Esophagus muscularis mucosa (tissue), 4 donors: ENCODE measurements around the gene TRIM62. TPM values are rescaled to one million over a fixed set of nuclear protein-coding genes. Genes with fewer than 3 reads are reported as not detected.
A peak's percentile ranks its signal among the peaks of the same experiment; 100 is the strongest.

ENCODE experiments used
- DNase-seq: peaks from one replicate; pipeline ENCODE4 v3.0.0-alpha.2; 2017; ENCODE audit errors: extremely low spot score
- H3K27ac ChIP-seq, 4 donors: fragments of 200-600 bp; sonication (generic); replicated peaks in 1 of 4; 1 replicate in 3 of 4; 2 replicates in 1 of 4; pipeline ENCODE4 v1.5.1; 2016 to 2019; ENCODE audit warnings: mild to moderate bottlenecking in 1 of 4
- H3K27me3 ChIP-seq, 4 donors: fragments of 200-600 bp; sonication (generic); one replicate each; pipeline versions ENCODE4 v1.5.1 to v1.6.0; 2016 to 2019
- H3K36me3 ChIP-seq, 4 donors: fragments of 200-600 bp; sonication (generic); one replicate each; pipeline ENCODE4 v1.5.1; 2016 to 2019
- H3K4me1 ChIP-seq, 4 donors: fragments of 200-600 bp; sonication (generic); one replicate each; pipeline ENCODE4 v1.5.1; 2016 to 2019
- H3K4me3 ChIP-seq, 4 donors: fragments of 200-600 bp; sonication (generic); 1 replicate in 2 of 4; 2 replicates in 2 of 4; pipeline ENCODE4 v1.5.1; 2016 to 2019; ENCODE audit warnings: mild to moderate bottlenecking in 4 of 4, moderate library complexity in 1 of 4
- H3K9me3 ChIP-seq, 4 donors: fragments of 200-600 bp; sonication (generic); 1 replicate in 3 of 4; 2 replicates in 1 of 4; pipeline ENCODE4 v1.5.1; 2016 to 2019
- CTCF ChIP-seq, 3 experiments: fragments of 200-600 bp in 2 of 3; fragments of 450-650 bp in 1 of 3; sonication (generic) in 2 of 3; IDR thresholded peaks; one replicate each; pipeline ENCODE4 v1.5.1; 2017 to 2019; ENCODE audit warnings: antibody characterized with exemption in 3 of 3, mild to moderate bottlenecking in 2 of 3, moderate library complexity in 1 of 3
- EP300 ChIP-seq: sonication (generic); formaldehyde crosslinking; IDR thresholded peaks from one replicate; pipeline ENCODE4 v1.6.1; 2017; ENCODE audit warnings: antibody characterized with exemption
- POLR2A ChIP-seq: fragments of 450-650 bp; IDR thresholded peaks from one replicate; pipeline ENCODE4 v1.6.1; 2017; ENCODE audit warnings: antibody characterized with exemption, moderate library complexity, mild to moderate bottlenecking, low read depth
- POLR2AphosphoS5 ChIP-seq, 2 donors: sonication (generic); formaldehyde crosslinking; IDR thresholded peaks; one replicate each; pipeline ENCODE4 v1.6.1; 2017; ENCODE audit warnings: antibody characterized with exemption in 2 of 2
- WGBS: methylation state at CpG from one replicate; pipeline ENCODE4 v1.1.5; 2018; 5-methylcytosine and 5-hydroxymethylcytosine counted together
- intact Hi-C: fragments of 100-400 bp; cut with DNase I; formaldehyde crosslinking; loops from one replicate; pipeline ENCODE4 v1.15.1; 2023
- total RNA-seq, 4 donors: library from RNA; depleted of rRNA; stranded (reverse); fragments of >200 nt; gene quantifications; one replicate each; pipeline versions ENCODE4 v1.1.0 to v1.2.1, GENCODE V29; 2016

Gene TRIM62
- total RNA-seq, 4 donors from 2014 or later: 5.0 to 9.3 (median 7.8) TPM

DNA sequence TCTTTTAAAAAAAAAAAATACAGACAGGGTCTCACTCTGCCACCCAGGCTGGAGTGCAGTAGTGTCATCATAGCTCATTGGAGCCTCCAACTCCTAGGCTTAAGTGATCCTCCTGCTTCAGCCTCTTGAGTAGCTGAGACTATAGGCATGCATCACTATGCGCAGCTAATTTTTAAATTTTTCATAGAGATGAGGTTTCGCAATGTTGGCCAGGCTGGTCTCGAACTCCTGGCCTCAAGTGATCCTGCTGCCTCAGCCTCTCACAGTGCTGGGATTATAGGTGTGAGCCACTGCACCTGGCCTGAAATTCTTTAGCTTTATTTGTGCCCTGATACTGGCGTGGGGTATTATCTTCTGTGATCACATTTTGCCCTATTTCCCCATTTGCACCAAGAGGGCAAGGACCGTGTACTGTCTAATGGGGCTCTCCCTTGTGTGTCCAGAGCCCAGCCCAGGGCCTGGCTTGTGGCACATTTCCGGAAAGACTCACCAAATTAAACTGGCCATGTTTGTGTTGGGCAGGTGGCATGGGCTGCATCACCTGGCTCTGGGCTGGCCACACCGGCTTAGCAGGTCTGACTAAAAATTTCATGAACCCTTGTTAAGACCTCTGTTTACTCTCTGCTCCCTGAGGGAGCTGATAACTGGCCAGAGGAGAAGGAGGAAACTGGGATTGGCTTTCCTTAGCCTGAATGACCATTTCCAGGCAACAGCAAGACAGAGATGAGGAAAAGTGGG lies 32.2 kb downstream of the TRIM62 start:
- Histone ChIP-seq H3K36me3 (peaks cover 13 to 51% (median 34%) of the 10 kb centered on the region in 4 donors), H3K4me3 (no peak overlapping the region), H3K27ac (no peak overlapping the region), H3K9me3 (no peaks in the 10 kb centered on the region), H3K27me3 (no peaks in the 10 kb centered on the region), H3K4me1 (peaks cover 17 to 35% (median 33%) of the 10 kb centered on the region in 4 donors)
- intact Hi-C loops: no loop called here
- no peak for DNase-seq
- 93% methylated on average over 5 of the region's 7 CpGs for WGBS
- TF ChIP-seq POLR2A (no peak), CTCF (IDR thresholded peaks at IDR 0.05) (no peak), POLR2AphosphoS5 (IDR thresholded peaks at IDR 0.05) (no peak), EP300 (no peak)

GRCh38 chr1:33148615-33149014 lies 33.2 kb downstream of the TRIM62 start:
- TF ChIP-seq POLR2A: no peak
- no peak for TF ChIP-seq EP300

GRCh38 chr1:33147997-33148314 lies 33.9 kb downstream of the TRIM62 start:
- no peak overlapping the region for H3K27ac ChIP-seq
- H3K4me1 ChIP-seq: peaks cover 19 to 33% (median 25%) of the 10 kb centered on the region in 4 donors
- H3K9me3 ChIP-seq: no peaks in the 10 kb centered on the region
- H3K27me3 ChIP-seq: no peaks in the 10 kb centered on the region
- peaks cover 13 to 45% (median 31%) of the 10 kb centered on the region in 4 donors for H3K36me3 ChIP-seq
- intact Hi-C loops: no loop called here
- TF ChIP-seq POLR2A: no peak
- TF ChIP-seq EP300: no peak
- TF ChIP-seq POLR2AphosphoS5 (IDR thresholded peaks at IDR 0.05): no peak
- peak in 1 of 3 experiments; percentile 10 for TF ChIP-seq CTCF (IDR thresholded peaks at IDR 0.05)
- no peak for DNase-seq
- no peak overlapping the region for H3K4me3 ChIP-seq
- WGBS: 59% methylated on average over 3 of the region's 3 CpGs

More at GRCh38 chr1:33148615-33149014, 33.2 kb downstream of the TRIM62 start:
- Histone ChIP-seq H3K27ac (no peak overlapping the region), H3K4me1 (peaks cover 17 to 33% (median 27%) of the 10 kb centered on the region in 4 donors), H3K36me3 (peaks cover 13 to 45% (median 31%) of the 10 kb centered on the region in 4 donors), H3K9me3 (no peaks in the 10 kb centered on the region), H3K27me3 (no peaks in the 10 kb centered on the region), H3K4me3 (no peak overlapping the region)
- DNase-seq: no peak
- WGBS: 90% methylated on average over 3 of the region's 3 CpGs
- intact Hi-C loops: no loop called here

DNA sequence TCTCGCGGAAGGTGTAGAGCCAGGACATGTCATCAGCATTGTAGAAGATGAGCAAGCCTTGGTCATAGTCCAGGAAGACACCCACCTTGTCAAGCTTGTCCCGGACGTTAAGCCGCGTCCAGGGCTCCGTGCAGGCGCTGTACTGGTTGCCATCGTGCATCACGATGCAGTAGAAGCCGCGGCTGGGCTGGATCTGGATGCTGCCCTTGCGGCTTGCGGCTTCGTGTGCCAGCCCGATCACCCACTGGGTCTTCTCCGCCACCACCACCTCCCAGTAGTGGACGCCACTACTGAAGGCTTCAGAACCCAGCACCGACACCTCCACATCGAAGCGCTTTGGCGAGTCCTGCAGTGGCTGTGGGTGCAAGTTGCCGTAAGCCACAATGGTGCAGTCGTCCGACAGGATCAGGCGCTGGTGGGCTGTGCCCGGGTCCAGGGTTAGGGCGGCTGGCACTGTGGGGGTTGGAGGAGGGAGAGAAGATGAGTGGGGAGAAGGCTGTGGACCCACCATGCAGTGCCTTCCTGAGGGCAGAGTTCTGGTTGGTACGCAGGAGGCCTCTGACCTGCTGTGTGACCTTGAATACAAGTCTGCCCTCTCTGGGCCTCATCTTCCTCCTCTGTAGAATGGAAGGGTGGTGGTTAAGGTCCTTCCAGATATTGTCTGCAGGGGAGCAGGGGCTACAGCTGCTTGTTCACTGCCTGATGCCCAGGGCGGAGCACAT lies 34.4 kb downstream of the TRIM62 start:
- H3K4me1 ChIP-seq: peaks cover 15 to 34% (median 24%) of the 10 kb centered on the region in 4 donors
- no peaks in the 10 kb centered on the region for H3K27me3 ChIP-seq
- H3K36me3 ChIP-seq: peaks cover 13 to 42% (median 31%) of the 10 kb centered on the region in 4 donors
- DNase-seq: no peak
- intact Hi-C loops: no loop called here
- 98% methylated on average over 15 of the region's 30 CpGs for WGBS
- no peak overlapping the region for H3K4me3 ChIP-seq
- H3K9me3 ChIP-seq: no peaks in the 10 kb centered on the region
- TF ChIP-seq CTCF (IDR thresholded peaks at IDR 0.05): no peak
- TF ChIP-seq EP300: no peak
- no peak for TF ChIP-seq POLR2AphosphoS5 (IDR thresholded peaks at IDR 0.05)
- TF ChIP-seq POLR2A: no peak
- no peak overlapping the region for H3K27ac ChIP-seq

DNA sequence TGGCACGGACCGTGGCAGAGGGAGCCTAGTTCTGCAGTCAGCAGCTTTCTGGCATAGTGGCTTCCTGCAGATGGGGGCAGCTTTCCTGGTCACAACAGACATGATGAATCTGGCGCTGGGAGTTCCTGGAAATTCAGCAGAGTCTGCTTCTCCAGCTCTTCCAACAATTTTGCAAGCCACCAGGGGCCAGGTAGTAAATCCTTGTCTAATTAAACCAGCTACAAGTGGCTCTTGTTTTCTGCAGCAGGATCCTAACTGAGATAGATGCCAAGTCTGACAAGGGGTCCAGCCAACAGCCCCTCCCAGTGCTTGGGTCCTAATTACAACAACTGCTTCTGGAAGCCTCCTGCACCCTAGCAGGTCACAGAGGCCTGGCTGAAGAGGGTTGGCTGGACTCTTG lies 35.8 kb downstream of the TRIM62 start:
- Histone ChIP-seq H3K9me3 (no peaks in the 10 kb centered on the region), H3K27me3 (no peaks in the 10 kb centered on the region), H3K27ac (no peak overlapping the region), H3K4me1 (peaks cover under 1 to 26% (median 23%) of the 10 kb centered on the region in 4 donors), H3K36me3 (peaks cover 13 to 36% (median 29%) of the 10 kb centered on the region in 4 donors), H3K4me3 (no peak overlapping the region)
- intact Hi-C loops: no loop called here
- DNase-seq: no peak
- TF ChIP-seq POLR2AphosphoS5 (IDR thresholded peaks at IDR 0.05) (no peak), EP300 (no peak), POLR2A (no peak), CTCF (IDR thresholded peaks at IDR 0.05) (no peak)
- 90% methylated on average over 2 of the region's 3 CpGs for WGBS
